ENCODE measurements around the gene DENND1A. TPM values are rescaled to one million over a fixed set of nuclear protein-coding genes. Genes with fewer than 3 reads are reported as not detected.

DENND1A gene
- total RNA-seq, 1 experiment from 2014 or later, result 23.5 TPM

- Mint-ChIP-seq H3K36me3 (0 out of 2 replicates have a peak, but pooled peaks cover 2% of the 10 kb centered on the region), H3K4me3 (no peak overlapping the region), H3K27me3 (ENCODE audit: low read depth) (no peaks in the 10 kb centered on the region), H3K4me1 (peaks cover 27% of the 10 kb centered on the region), H3K27ac (peak overlapping the region; percentile 70; the same call in 1 of the 2 replicates), H3K9me3 (no peaks in the 10 kb centered on the region)
- ChIA-PET CTCF (interaction anchor here (0.6 to 1.8 kb wide), 2 partner anchors 16 to 624 kb away, joined by 3 to 11 read pairs; no protein-coding TSS in a partner anchor), POLR2A (no interaction called here)
- DNase-seq (ENCODE audit: low spot score) (no peak), ATAC-seq (no peak)
- TF ChIP-seq NFYB (CRISPR knock-in tag; conservative IDR thresholded peaks at IDR 0.05; ENCODE audit: low read depth), result no peak
- no peak for TF ChIP-seq ZNF512 (CRISPR knock-in tag; IDR thresholded peaks at IDR 0.05; ENCODE audit: borderline replicate concordance)
- TF ChIP-seq ZNF138 (CRISPR knock-in tag; conservative IDR thresholded peaks at IDR 0.05), result no peak
- TF ChIP-seq KAT7 (CRISPR knock-in tag; IDR thresholded peaks at IDR 0.05; ENCODE audit: borderline replicate concordance), result no peak
- no peak for TF ChIP-seq NR3C1 (CRISPR knock-in tag; conservative IDR thresholded peaks at IDR 0.05; ENCODE audit: low read depth)
- no peak for TF ChIP-seq OVOL2 (CRISPR knock-in tag; IDR thresholded peaks at IDR 0.05; ENCODE audit: borderline replicate concordance)
- no peak for TF ChIP-seq ZNF416 (CRISPR knock-in tag; IDR thresholded peaks at IDR 0.05)
- no peak for TF ChIP-seq ZNF281 (CRISPR knock-in tag; IDR thresholded peaks at IDR 0.05)
- no peak for TF ChIP-seq GTF2I (CRISPR knock-in tag; conservative IDR thresholded peaks at IDR 0.05)
- TF ChIP-seq RORB (CRISPR knock-in tag; IDR thresholded peaks at IDR 0.05), result no peak
- no peak for TF ChIP-seq ZNF317 (CRISPR knock-in tag; IDR thresholded peaks at IDR 0.05; ENCODE audit: borderline replicate concordance, low read depth)
Observed at GRCh38 chr9:123416176-123416575, 513.8 kb downstream of the DENND1A start.

GRCh38 chr9:123414936-123415930, 514.7 kb downstream of the DENND1A start:
- ATAC-seq, result no peak
- Mint-ChIP-seq H3K4me3 (no peak overlapping the region), H3K9me3 (no peaks in the 10 kb centered on the region), H3K27me3 (ENCODE audit: low read depth) (no peaks in the 10 kb centered on the region), H3K27ac (peak overlapping the region; percentile 6; the same call in 1 of the 2 replicates), H3K36me3 (0 out of 2 replicates have a peak, but pooled peaks cover 2% of the 10 kb centered on the region), H3K4me1 (peaks cover 19% of the 10 kb centered on the region)
- TF ChIP-seq NFE2L1 (CRISPR knock-in tag; IDR thresholded peaks at IDR 0.05), result no peak
- TF ChIP-seq PRRX2 (CRISPR knock-in tag; IDR thresholded peaks at IDR 0.05), result no peak
- TF ChIP-seq ATF1 (CRISPR knock-in tag; IDR thresholded peaks at IDR 0.05), result no peak
- no peak for TF ChIP-seq TEAD4 (CRISPR knock-in tag; IDR thresholded peaks at IDR 0.05)
- POLR2A ChIA-PET, result no interaction called here
- CTCF ChIA-PET, result interaction anchor here (1.8 kb wide), 1 partner anchor 15 kb away, joined by 11 read pairs; no protein-coding TSS in a partner anchor
- no peak for DNase-seq (ENCODE audit: low spot score)

DNA sequence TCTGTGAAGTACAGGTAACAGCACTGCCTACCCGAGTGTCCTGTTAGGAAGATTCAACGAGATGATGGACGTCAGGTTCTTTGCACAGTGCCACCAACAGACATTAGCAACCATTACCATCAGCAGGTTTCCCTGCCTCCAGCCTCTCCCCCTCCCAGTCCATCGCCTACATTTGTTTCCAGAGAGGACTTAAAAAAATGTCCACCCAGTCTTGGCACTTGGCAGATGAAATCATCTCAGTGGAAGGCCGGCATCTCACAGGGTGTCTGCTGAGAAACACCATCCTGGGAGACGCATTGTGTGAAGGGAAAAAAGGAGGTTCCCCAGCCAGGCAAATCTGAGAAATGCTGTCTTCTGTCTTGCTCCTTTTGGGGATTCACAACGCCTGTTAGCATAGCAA, 515.7 kb downstream of the DENND1A start:
- no peaks in the 10 kb centered on the region for H3K27me3 Mint-ChIP-seq (ENCODE audit: low read depth)
- TF ChIP-seq MAX (CRISPR knock-in tag; IDR thresholded peaks at IDR 0.05) (no peak), KAT7 (CRISPR knock-in tag; IDR thresholded peaks at IDR 0.05; ENCODE audit: borderline replicate concordance) (no peak), IRF2 (CRISPR knock-in tag; IDR thresholded peaks at IDR 0.05; ENCODE audit: borderline replicate concordance, low read depth) (no peak), FOXJ3 (CRISPR knock-in tag; IDR thresholded peaks at IDR 0.05; ENCODE audit: borderline replicate concordance) (no peak), USF2 (CRISPR knock-in tag; IDR thresholded peaks at IDR 0.05) (no peak), JUN (CRISPR knock-in tag; IDR thresholded peaks at IDR 0.05) (no peak)
- TF ChIP-seq, protein P1, sequence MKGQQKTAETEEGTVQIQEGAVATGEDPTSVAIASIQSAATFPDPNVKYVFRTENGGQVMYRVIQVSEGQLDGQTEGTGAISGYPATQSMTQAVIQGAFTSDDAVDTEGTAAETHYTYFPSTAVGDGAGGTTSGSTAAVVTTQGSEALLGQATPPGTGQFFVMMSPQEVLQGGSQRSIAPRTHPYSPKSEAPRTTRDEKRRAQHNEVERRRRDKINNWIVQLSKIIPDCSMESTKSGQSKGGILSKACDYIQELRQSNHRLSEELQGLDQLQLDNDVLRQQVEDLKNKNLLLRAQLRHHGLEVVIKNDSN (CRISPR knock-in tag; IDR thresholded peaks at IDR 0.05), result no peak
- no peak overlapping the region for H3K27ac Mint-ChIP-seq
- POLR2A ChIA-PET, result no interaction called here
- H3K4me3 Mint-ChIP-seq, result no peak overlapping the region
- ATAC-seq (no peak), DNase-seq (ENCODE audit: low spot score) (no peak)
- H3K36me3 Mint-ChIP-seq, result no peaks in the 10 kb centered on the region
- no peaks in the 10 kb centered on the region for H3K9me3 Mint-ChIP-seq
- H3K4me1 Mint-ChIP-seq, result peaks cover 14% of the 10 kb centered on the region
- CTCF ChIA-PET, result no interaction called here
